H1 (cell line): ENCODE data around the gene SLC1A2. TPM values are rescaled to one million over a fixed set of nuclear protein-coding genes. Genes with fewer than 3 reads are reported as not detected.

Experiments
- EP300 ChIP-seq, 2 experiments: IDR thresholded peaks; 1 replicate in 1 of 2; 2 replicates in 1 of 2; pipeline ENCODE4 v1.6.1; 2011 to 2012; ENCODE audit warnings: low read depth in 2 of 2, low read length in 2 of 2, mild to moderate bottlenecking in 2 of 2, borderline replicate concordance in 1 of 2, inconsistent platforms in 1 of 2, moderate library complexity in 1 of 2
- EZH2 ChIP-seq: fragments of 200-600 bp; sonication (generic); IDR thresholded peaks from 2 replicates; pipeline ENCODE4 v1.7.1; 2012; ENCODE audit warnings: low read depth, mild to moderate bottlenecking, moderate library complexity, low read length, inconsistent platforms; ENCODE audit not compliant: severe bottlenecking
- NRF1 ChIP-seq: IDR thresholded peaks from 2 replicates; pipeline ENCODE4 v1.6.1; 2011; ENCODE audit warnings: mild to moderate bottlenecking, low read depth, low read length, improper control_type of control experiment
- polyA plus RNA-seq, 7 experiments: library from polyadenylated mRNA; depleted of rRNA in 3 of 7; stranded (reverse) in 5 of 7; unstranded in 2 of 7; fragments of >200 nt in 5 of 7; fragments of 200-250 nt in 2 of 7; gene quantifications; 1 replicate in 5 of 7; 2 replicates in 1 of 7; 4 replicates in 1 of 7; pipeline versions ENCODE4 v1.2.1 to v1.2.3, GENCODE V29; 2011 to 2013; ENCODE audit warnings: missing spikeins in 2 of 7, mixed read lengths in 2 of 7
- total RNA-seq: library from RNA; stranded (reverse); fragmentation: NEBNext Ultra II Directional; extraction: Animal tissue kit (Norgen Biotek cat#: 25700); gene quantifications from 2 replicates; pipeline ENCODE4 v1.2.1, GENCODE V29; 2021

The SLC1A2 gene
- total and polyA plus RNA-seq, 2 of the 8 experiments (the other 6 are each of a cell fraction or from before 2014, with no cell fraction given) = 0.57 to 1.2 TPM

GRCh38 chr11:35412285-35412684, 7.1 kb downstream of the SLC1A2 start (continued):
- no peak for TF ChIP-seq EP300 (IDR thresholded peaks at IDR 0.05; ENCODE audit: borderline replicate concordance in 1 of 2, low read depth in 2 of 2, low read length in 2 of 2)
- TF ChIP-seq EZH2 = no peak
- no peak for TF ChIP-seq NRF1
